ENCODE results near the gene MRPL20.

Gene MRPL20

DNA sequence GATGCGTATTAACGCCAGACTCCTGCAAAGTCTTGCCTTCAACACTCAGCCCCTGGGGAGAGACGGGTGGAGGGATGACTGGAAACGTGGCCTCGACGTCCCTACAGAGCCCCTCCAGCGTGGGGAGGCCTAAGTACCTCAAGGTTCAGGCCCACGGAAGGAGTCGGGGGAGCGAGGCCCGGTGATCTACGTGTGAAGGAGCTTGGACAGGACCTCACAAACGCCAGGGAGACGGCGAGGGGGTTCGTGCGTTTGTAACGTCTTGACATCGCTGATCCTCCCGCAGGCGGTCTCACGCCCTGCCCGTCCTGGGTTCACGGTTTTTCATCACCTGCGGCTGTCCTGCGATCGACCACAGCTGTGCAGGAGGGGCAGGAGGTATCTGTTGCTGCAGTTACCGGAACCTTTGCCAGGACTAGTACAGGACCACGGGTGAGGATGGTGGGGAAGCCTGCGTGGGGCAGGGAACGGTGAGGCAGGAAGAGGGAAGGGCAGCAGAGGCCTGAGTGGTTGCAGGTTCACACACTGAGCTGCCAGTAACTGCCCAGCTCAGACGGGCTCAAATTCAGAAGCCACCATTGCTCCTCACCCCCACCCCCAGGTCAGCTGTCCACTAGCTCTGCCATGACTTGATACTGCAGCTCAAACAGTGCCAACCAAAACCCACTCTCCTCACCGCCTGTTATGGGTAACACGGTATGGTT, 7.1 kb downstream of the MRPL20 start:
- peak overlapping the region; percentile 95 for H3K9ac ChIP-seq (ENCODE audit: low read length)
- peak overlapping the region; percentile 95 for H4K91ac ChIP-seq (ENCODE audit: low read depth, low read length)
- peak overlapping the region; percentile 74 for H3K27ac ChIP-seq (ENCODE audit: low read depth, low read length)
- H4K12ac ChIP-seq (ENCODE audit: low read depth, low read length): peak overlapping the region; percentile 62
- peak overlapping the region; percentile 6 for H3K4ac ChIP-seq (ENCODE audit: low read depth, low read length)
- peaks cover 17 to 18% of the 10 kb centered on the region in 2 experiments for H3K4me1 ChIP-seq (ENCODE audit: control insufficient read depth in 1 of 2, insufficient read depth in 2 of 2, low read length in 2 of 2)
- no peak overlapping the region for H2BK12ac ChIP-seq (ENCODE audit: low read length)
- H3K36me3 ChIP-seq (ENCODE audit: control insufficient read depth in 1 of 2, insufficient read depth in 2 of 2, low read length in 2 of 2): peaks cover 56 to 60% of the 10 kb centered on the region in 2 experiments
- H3K9me3 ChIP-seq (ENCODE audit: insufficient read depth, low read depth, low read length): no peaks in the 10 kb centered on the region
- H3K18ac ChIP-seq (ENCODE audit: low read length): peak overlapping the region; percentile 96
- H4K8ac ChIP-seq (ENCODE audit: low read depth, low read length): peak overlapping the region; percentile 95
- H3K27me3 ChIP-seq (ENCODE audit: insufficient read depth, low read length): no peaks in the 10 kb centered on the region
- H2AFZ ChIP-seq (ENCODE audit: insufficient read depth, low read length, poor library complexity): peak overlapping the region; percentile 88
- H2AK5ac ChIP-seq (ENCODE audit: low read length): peak overlapping the region; percentile 83
- H2BK120ac ChIP-seq (ENCODE audit: insufficient read depth, low read length, poor library complexity): peak overlapping the region; percentile 33
- peak overlapping the region; percentile 64 for H3K4me2 ChIP-seq (ENCODE audit: low read length)
- H3K79me1 ChIP-seq (ENCODE audit: low read length): peaks cover 12% of the 10 kb centered on the region
- H3K79me2 ChIP-seq (ENCODE audit: control insufficient read depth, insufficient read depth, low read length, poor library complexity): peaks cover 20% of the 10 kb centered on the region
- no peak for DNase-seq
- peak overlapping the region; percentile 90 for H3K4me3 ChIP-seq (ENCODE audit: low read depth, low read length)
- no peak overlapping the region for H3K23ac ChIP-seq (ENCODE audit: low read length)
- no CpG with 5 or more reads among the region's 34 CpGs for WGBS (ENCODE audit: extremely low coverage, insufficient coverage, insufficient read length)
- H2BK5ac ChIP-seq (ENCODE audit: low read depth, low read length, poor library complexity): peak overlapping the region; percentile 88
- H3K14ac ChIP-seq (ENCODE audit: low read length): peak overlapping the region; percentile 74

DNA sequence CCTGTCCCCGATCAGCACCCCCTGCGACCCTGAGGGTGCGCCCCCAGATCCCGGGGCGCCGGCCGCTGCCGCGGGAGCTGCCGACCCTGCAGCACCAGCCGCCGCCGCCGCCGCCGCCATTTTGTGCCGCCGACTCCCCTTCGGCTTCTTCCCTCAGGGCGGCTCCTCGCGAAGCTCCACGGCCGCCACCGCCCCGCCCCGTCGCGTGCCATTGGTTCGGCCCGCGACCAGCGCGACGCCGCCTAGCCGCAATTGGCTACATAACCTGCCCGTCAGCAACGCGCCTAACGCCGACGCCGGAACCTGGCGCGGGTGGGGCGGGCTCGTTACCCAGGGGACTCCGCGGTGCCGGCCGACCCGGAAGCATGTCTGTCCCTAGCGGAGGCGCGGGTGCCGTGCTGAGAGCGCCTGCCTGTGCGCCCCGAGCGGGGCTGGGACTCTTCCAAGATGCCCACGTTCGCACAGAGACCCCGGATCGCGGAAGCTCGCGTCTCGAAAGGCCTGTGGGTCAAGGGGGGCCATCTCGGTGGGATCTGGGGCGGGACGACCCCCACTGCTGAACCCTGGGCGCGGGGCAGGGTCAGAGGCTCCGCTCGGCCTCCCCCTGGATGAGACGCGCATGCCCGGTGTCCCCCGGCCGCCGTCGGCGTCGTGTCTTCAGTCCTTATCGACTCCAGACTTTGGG, 7.8 kb downstream of the MRPL20 start, which contains the start of gene CCNL2:
TSS of gene CCNL2 (minus strand) at position 149 of the 685 bp plus-strand sequence. CDS start at position 120, 29 bp downstream.
- Histone ChIP-seq H3K79me2 (ENCODE audit: control insufficient read depth, insufficient read depth, low read length, poor library complexity) (peaks cover 20% of the 10 kb centered on the region), H3K23ac (ENCODE audit: low read length) (no peak within 1 kb of the TSS), H3K4me2 (ENCODE audit: low read length) (peak within 1 kb of the TSS; percentile 96), H2BK5ac (ENCODE audit: low read depth, low read length, poor library complexity) (peak within 1 kb of the TSS; percentile 88), H2AFZ (ENCODE audit: insufficient read depth, low read length, poor library complexity) (peak within 1 kb of the TSS; percentile 88), H3K36me3 (ENCODE audit: control insufficient read depth in 1 of 2, insufficient read depth in 2 of 2, low read length in 2 of 2) (peaks cover 57 to 59% of the 10 kb centered on the region in 2 experiments), H3K9me3 (ENCODE audit: insufficient read depth, low read depth, low read length) (no peaks in the 10 kb centered on the region), H3K4me3 (ENCODE audit: low read depth, low read length) (peak within 1 kb of the TSS; percentile 99), H3K18ac (ENCODE audit: low read length) (peak within 1 kb of the TSS; percentile 97), H2AK5ac (ENCODE audit: low read length) (peak within 1 kb of the TSS; percentile 99), H3K27me3 (ENCODE audit: insufficient read depth, low read length) (no peaks in the 10 kb centered on the region), H3K14ac (ENCODE audit: low read length) (peak within 1 kb of the TSS; percentile 99), H3K4me1 (ENCODE audit: control insufficient read depth in 1 of 2, insufficient read depth in 2 of 2, low read length in 2 of 2) (peaks cover 17 to 18% of the 10 kb centered on the region in 2 experiments), H2BK12ac (ENCODE audit: low read length) (peak within 1 kb of the TSS; percentile 16), H2BK120ac (ENCODE audit: insufficient read depth, low read length, poor library complexity) (peak within 1 kb of the TSS; percentile 95), H3K79me1 (ENCODE audit: low read length) (peaks cover 12% of the 10 kb centered on the region), H3K9ac (ENCODE audit: low read length) (peak within 1 kb of the TSS; percentile 100), H4K8ac (ENCODE audit: low read depth, low read length) (peak within 1 kb of the TSS; percentile 98), H4K91ac (ENCODE audit: low read depth, low read length) (peak within 1 kb of the TSS; percentile 98), H4K12ac (ENCODE audit: low read depth, low read length) (peak within 1 kb of the TSS; percentile 99), H3K4ac (ENCODE audit: low read depth, low read length) (peak within 1 kb of the TSS; percentile 100), H3K27ac (ENCODE audit: low read depth, low read length) (peak within 1 kb of the TSS; percentile 74)
- no CpG with 5 or more reads among the region's 86 CpGs for WGBS (ENCODE audit: extremely low coverage, insufficient coverage, insufficient read length)
- peak; percentile 99 to 100 for DNase-seq

DNA sequence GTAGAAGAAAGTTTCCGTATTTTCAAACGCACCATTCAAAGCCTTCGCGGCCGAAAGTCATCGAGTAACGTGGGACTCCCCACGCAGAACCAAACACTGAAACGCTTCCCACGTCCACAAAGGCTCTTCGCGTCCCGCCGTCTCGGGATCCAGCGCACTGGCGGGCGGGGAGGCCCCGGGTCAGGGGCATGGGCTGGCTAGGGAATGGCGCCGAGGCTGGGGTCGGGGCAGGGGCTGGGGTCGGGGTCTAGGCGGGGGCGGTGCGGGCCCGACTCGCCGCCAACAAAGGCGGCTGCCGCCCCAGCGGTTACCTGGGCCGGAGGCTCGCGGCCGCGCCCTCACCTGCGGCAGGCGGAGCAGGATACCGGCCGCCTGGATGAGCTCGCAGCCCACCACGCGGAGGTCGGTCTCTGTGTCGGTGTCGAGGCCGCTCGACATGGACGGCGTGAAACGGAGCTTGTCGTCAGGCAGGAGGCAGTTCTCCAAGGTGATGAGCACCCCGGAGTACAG, 8.4 kb downstream of the MRPL20 start:
- Histone ChIP-seq H3K27me3 (ENCODE audit: insufficient read depth, low read length) (no peaks in the 10 kb centered on the region), H3K4ac (ENCODE audit: low read depth, low read length) (peak overlapping the region; percentile 100), H2AK5ac (ENCODE audit: low read length) (peak overlapping the region; percentile 99), H3K27ac (ENCODE audit: low read depth, low read length) (peak overlapping the region; percentile 52), H3K23ac (ENCODE audit: low read length) (no peak overlapping the region), H4K12ac (ENCODE audit: low read depth, low read length) (peak overlapping the region; percentile 99), H2BK5ac (ENCODE audit: low read depth, low read length, poor library complexity) (peak overlapping the region; percentile 67), H3K9me3 (ENCODE audit: insufficient read depth, low read depth, low read length) (no peaks in the 10 kb centered on the region), H3K36me3 (ENCODE audit: control insufficient read depth in 1 of 2, insufficient read depth in 2 of 2, low read length in 2 of 2) (peaks cover 59 to 62% of the 10 kb centered on the region in 2 experiments), H2BK12ac (ENCODE audit: low read length) (no peak overlapping the region), H4K91ac (ENCODE audit: low read depth, low read length) (peak overlapping the region; percentile 98), H2BK120ac (ENCODE audit: insufficient read depth, low read length, poor library complexity) (peak overlapping the region; percentile 95), H3K9ac (ENCODE audit: low read length) (peak overlapping the region; percentile 100), H3K14ac (ENCODE audit: low read length) (peak overlapping the region; percentile 99), H3K79me1 (ENCODE audit: low read length) (peaks cover 12% of the 10 kb centered on the region), H3K18ac (ENCODE audit: low read length) (peak overlapping the region; percentile 97), H3K4me1 (ENCODE audit: control insufficient read depth in 1 of 2, insufficient read depth in 2 of 2, low read length in 2 of 2) (peaks cover 17 to 18% of the 10 kb centered on the region in 2 experiments), H3K4me2 (ENCODE audit: low read length) (peak overlapping the region; percentile 96), H4K8ac (ENCODE audit: low read depth, low read length) (peak overlapping the region; percentile 98), H3K4me3 (ENCODE audit: low read depth, low read length) (peak overlapping the region; percentile 99), H3K79me2 (ENCODE audit: control insufficient read depth, insufficient read depth, low read length, poor library complexity) (peaks cover 20% of the 10 kb centered on the region), H2AFZ (ENCODE audit: insufficient read depth, low read length, poor library complexity) (peak overlapping the region; percentile 86)
- peak in 1 of 2 donors; percentile 23 for DNase-seq
- WGBS (ENCODE audit: extremely low coverage, insufficient coverage, insufficient read length): no CpG with 5 or more reads among the region's 54 CpGs

DNA sequence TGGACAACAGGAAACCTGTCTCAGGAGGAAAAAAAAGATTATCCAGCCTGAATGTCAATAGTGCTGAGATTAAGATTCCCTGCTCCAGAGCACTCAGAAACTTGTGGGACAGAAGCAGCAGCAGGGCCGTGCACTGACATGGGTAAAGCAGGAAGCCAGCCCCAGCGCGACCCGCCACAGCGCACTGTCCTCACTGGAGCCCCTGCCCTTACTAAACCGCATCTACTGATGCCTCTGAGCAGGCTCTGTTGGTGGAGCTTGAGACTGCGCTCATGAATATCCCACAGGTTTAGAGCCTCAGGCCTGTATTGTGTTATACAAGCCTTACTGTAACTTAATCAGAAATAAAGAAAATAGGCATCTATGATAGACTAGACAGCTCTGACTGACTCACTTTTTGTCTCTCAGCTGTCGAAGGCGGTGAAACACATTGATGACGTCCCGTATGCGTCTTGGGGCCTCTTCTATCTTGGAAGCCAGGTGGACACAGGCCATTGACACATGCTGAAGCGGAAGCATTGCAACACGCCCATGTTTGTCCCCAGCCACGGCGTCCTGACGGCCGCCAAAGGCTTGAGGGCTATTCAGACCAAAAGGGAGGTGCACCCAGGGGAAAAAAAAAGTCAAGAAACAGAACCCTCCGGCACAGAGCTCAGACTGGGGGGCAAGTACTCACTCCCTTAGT, 9.1 kb downstream of the MRPL20 start:
- DNase-seq: peak; percentile 62
- H2BK5ac ChIP-seq (ENCODE audit: low read depth, low read length, poor library complexity): no peak overlapping the region
- H3K18ac ChIP-seq (ENCODE audit: low read length): no peak overlapping the region
- WGBS (ENCODE audit: extremely low coverage, insufficient coverage, insufficient read length): no CpG with 5 or more reads among the region's 19 CpGs
- H3K4ac ChIP-seq (ENCODE audit: low read depth, low read length): peak overlapping the region; percentile 100
- H3K27me3 ChIP-seq (ENCODE audit: insufficient read depth, low read length): no peaks in the 10 kb centered on the region
- H3K4me3 ChIP-seq (ENCODE audit: low read depth, low read length): peak overlapping the region; percentile 99
- no peak overlapping the region for H3K23ac ChIP-seq (ENCODE audit: low read length)
- peak overlapping the region; percentile 96 for H3K4me2 ChIP-seq (ENCODE audit: low read length)
- H3K14ac ChIP-seq (ENCODE audit: low read length): peak overlapping the region; percentile 82
- peak overlapping the region; percentile 100 for H3K9ac ChIP-seq (ENCODE audit: low read length)
- H3K4me1 ChIP-seq (ENCODE audit: control insufficient read depth in 1 of 2, insufficient read depth in 2 of 2, low read length in 2 of 2): peaks cover 17 to 18% of the 10 kb centered on the region in 2 experiments
- H2BK12ac ChIP-seq (ENCODE audit: low read length): peak overlapping the region; percentile 16
- H4K91ac ChIP-seq (ENCODE audit: low read depth, low read length): no peak overlapping the region
- peak overlapping the region; percentile 97 for H2AK5ac ChIP-seq (ENCODE audit: low read length)
- peaks cover 66% of the 10 kb centered on the region in 2 experiments for H3K36me3 ChIP-seq (ENCODE audit: control insufficient read depth in 1 of 2, insufficient read depth in 2 of 2, low read length in 2 of 2)
- H2AFZ ChIP-seq (ENCODE audit: insufficient read depth, low read length, poor library complexity): no peak overlapping the region
- H4K8ac ChIP-seq (ENCODE audit: low read depth, low read length): peak overlapping the region; percentile 77
- peaks cover 12% of the 10 kb centered on the region for H3K79me1 ChIP-seq (ENCODE audit: low read length)
- H3K27ac ChIP-seq (ENCODE audit: low read depth, low read length): no peak overlapping the region
- H3K9me3 ChIP-seq (ENCODE audit: insufficient read depth, low read depth, low read length): no peaks in the 10 kb centered on the region
- peak overlapping the region; percentile 84 for H4K12ac ChIP-seq (ENCODE audit: low read depth, low read length)
- H2BK120ac ChIP-seq (ENCODE audit: insufficient read depth, low read length, poor library complexity): no peak overlapping the region
- H3K79me2 ChIP-seq (ENCODE audit: control insufficient read depth, insufficient read depth, low read length, poor library complexity): peaks cover 20% of the 10 kb centered on the region

Data from trophoblast cell (in vitro differentiated cells and primary cell).